ENCODE data around the gene FGB. TPM values are rescaled to one million over a fixed set of nuclear protein-coding genes. Genes with fewer than 3 reads are reported as not detected.

FGB gene
- total RNA-seq, 1 donor from 2014 or later = not detected

GRCh38 chr4:154577324-154577723, 14.5 kb downstream of the FGB start:
- Histone ChIP-seq H3K4me3 (no peak overlapping the region), H3K27ac (replicated peaks) (no peak overlapping the region), H3K27me3 (ENCODE audit: low read depth) (peaks cover 32% of the 10 kb centered on the region), H3K9me3 (replicated peaks) (no peaks in the 10 kb centered on the region), H3K36me3 (no peaks in the 10 kb centered on the region), H3K4me1 (no peaks in the 10 kb centered on the region)
- intact Hi-C loops (cut with micrococcal nuclease) = no loop called here
- DNase-seq = no peak
- TF ChIP-seq CTCF (IDR thresholded peaks at IDR 0.05; ENCODE audit: borderline replicate concordance) = no peak

- H3K36me3 ChIP-seq = no peaks in the 10 kb centered on the region
- no peaks in the 10 kb centered on the region for H3K4me1 ChIP-seq
- peaks cover 32% of the 10 kb centered on the region for H3K27me3 ChIP-seq (ENCODE audit: low read depth)
- H3K27ac ChIP-seq (replicated peaks) = no peak overlapping the region
- H3K9me3 ChIP-seq (replicated peaks) = no peaks in the 10 kb centered on the region
- intact Hi-C loops (cut with micrococcal nuclease) = no loop called here
- TF ChIP-seq CTCF (IDR thresholded peaks at IDR 0.05; ENCODE audit: borderline replicate concordance) = no peak
- DNase-seq = no peak
- no peak overlapping the region for H3K4me3 ChIP-seq
Observed at GRCh38 chr4:154578919-154579318, 16.1 kb downstream of the FGB start.

GRCh38 chr4:154579927-154580326, 17.1 kb downstream of the FGB start:
- DNase-seq = no peak
- Histone ChIP-seq H3K27ac (replicated peaks) (no peak overlapping the region), H3K36me3 (no peaks in the 10 kb centered on the region), H3K4me3 (no peak overlapping the region), H3K9me3 (replicated peaks) (no peaks in the 10 kb centered on the region), H3K27me3 (ENCODE audit: low read depth) (peaks cover 32% of the 10 kb centered on the region), H3K4me1 (no peaks in the 10 kb centered on the region)
- TF ChIP-seq CTCF (IDR thresholded peaks at IDR 0.05; ENCODE audit: borderline replicate concordance) = no peak
- intact Hi-C loops (cut with micrococcal nuclease) = no loop called here

GRCh38 chr4:154582723-154583122, 19.9 kb downstream of the FGB start:
- H3K4me1 ChIP-seq = no peaks in the 10 kb centered on the region
- H3K36me3 ChIP-seq = no peaks in the 10 kb centered on the region
- TF ChIP-seq CTCF (IDR thresholded peaks at IDR 0.05; ENCODE audit: borderline replicate concordance) = no peak
- no peak overlapping the region for H3K4me3 ChIP-seq
- intact Hi-C loops (cut with micrococcal nuclease) = no loop called here
- H3K27ac ChIP-seq (replicated peaks) = no peak overlapping the region
- no peaks in the 10 kb centered on the region for H3K9me3 ChIP-seq (replicated peaks)
- peaks cover 22% of the 10 kb centered on the region for H3K27me3 ChIP-seq (ENCODE audit: low read depth)
- no peak for DNase-seq

GRCh38 chr4:154583230-154583629, 20.4 kb downstream of the FGB start:
- no peaks in the 10 kb centered on the region for H3K36me3 ChIP-seq
- intact Hi-C loops (cut with micrococcal nuclease) = no loop called here
- H3K4me1 ChIP-seq = no peaks in the 10 kb centered on the region
- H3K27ac ChIP-seq (replicated peaks) = no peak overlapping the region
- no peaks in the 10 kb centered on the region for H3K9me3 ChIP-seq (replicated peaks)
- H3K27me3 ChIP-seq (ENCODE audit: low read depth) = peaks cover 17% of the 10 kb centered on the region
- no peak for DNase-seq
- TF ChIP-seq CTCF (IDR thresholded peaks at IDR 0.05; ENCODE audit: borderline replicate concordance) = no peak
- H3K4me3 ChIP-seq = no peak overlapping the region

GRCh38 chr4:154583677-154584076, 20.9 kb downstream of the FGB start:
- TF ChIP-seq CTCF (IDR thresholded peaks at IDR 0.05; ENCODE audit: borderline replicate concordance) = no peak
- Histone ChIP-seq H3K4me3 (no peak overlapping the region), H3K27ac (replicated peaks) (no peak overlapping the region), H3K9me3 (replicated peaks) (no peaks in the 10 kb centered on the region), H3K4me1 (no peaks in the 10 kb centered on the region), H3K36me3 (no peaks in the 10 kb centered on the region), H3K27me3 (ENCODE audit: low read depth) (peaks cover 13% of the 10 kb centered on the region)
- intact Hi-C loops (cut with micrococcal nuclease) = no loop called here
- DNase-seq = no peak
